Inflammatory macrophage (primary cell): ENCODE data around the gene ALKBH3.

Experiments used
- DNase-seq, 2 donors: peaks; one replicate each; pipeline ENCODE4 v3.0.0-alpha.2; 2020 to 2022

The ALKBH3 gene

GRCh38 chr11:43963279-43963620 is 82.6 kb downstream of the ALKBH3 start:
- DNase-seq = no peak

- no peak for DNase-seq
These were observed 87.0 kb downstream of the ALKBH3 start for GRCh38 chr11:43967661-43968060.

GRCh38 chr11:43968719-43969118 is 88.1 kb downstream of the ALKBH3 start:
- DNase-seq = no peak

- DNase-seq = no peak
These were observed 88.9 kb downstream of the ALKBH3 start for GRCh38 chr11:43969543-43969942.
